AG09309 (cell line): ENCODE results near the gene TUBGCP2.

Experiments
- DNase-seq: peaks from one replicate; pipeline ENCODE4 v3.0.0-alpha.2; 2010; ENCODE audit warnings: low read depth
- H3K4me3 ChIP-seq: 2 replicates; pipeline ENCODE4 v1.5.1; 2011; ENCODE audit warnings: mild to moderate bottlenecking, low read depth, low read length, moderate library complexity; ENCODE audit not compliant: control insufficient read depth
- TF ChIP-seq, protein P1 (sequence below): IDR thresholded peaks from 2 replicates; pipeline ENCODE4 v1.5.1; 2011; ENCODE audit warnings: mild to moderate bottlenecking, low read depth, low read length, inconsistent platforms; ENCODE audit not compliant: insufficient read depth, control insufficient read depth; ENCODE audit errors: missing control alignments

The TUBGCP2 gene

GRCh38 chr10:133230044-133230361, 78.7 kb downstream of the TUBGCP2 start, which contains the start of gene UTF1:
UTF1 (plus strand) TSS chr10:133230217; CDS start chr10:133230289, 72 bp downstream.
- TF ChIP-seq, protein P1, sequence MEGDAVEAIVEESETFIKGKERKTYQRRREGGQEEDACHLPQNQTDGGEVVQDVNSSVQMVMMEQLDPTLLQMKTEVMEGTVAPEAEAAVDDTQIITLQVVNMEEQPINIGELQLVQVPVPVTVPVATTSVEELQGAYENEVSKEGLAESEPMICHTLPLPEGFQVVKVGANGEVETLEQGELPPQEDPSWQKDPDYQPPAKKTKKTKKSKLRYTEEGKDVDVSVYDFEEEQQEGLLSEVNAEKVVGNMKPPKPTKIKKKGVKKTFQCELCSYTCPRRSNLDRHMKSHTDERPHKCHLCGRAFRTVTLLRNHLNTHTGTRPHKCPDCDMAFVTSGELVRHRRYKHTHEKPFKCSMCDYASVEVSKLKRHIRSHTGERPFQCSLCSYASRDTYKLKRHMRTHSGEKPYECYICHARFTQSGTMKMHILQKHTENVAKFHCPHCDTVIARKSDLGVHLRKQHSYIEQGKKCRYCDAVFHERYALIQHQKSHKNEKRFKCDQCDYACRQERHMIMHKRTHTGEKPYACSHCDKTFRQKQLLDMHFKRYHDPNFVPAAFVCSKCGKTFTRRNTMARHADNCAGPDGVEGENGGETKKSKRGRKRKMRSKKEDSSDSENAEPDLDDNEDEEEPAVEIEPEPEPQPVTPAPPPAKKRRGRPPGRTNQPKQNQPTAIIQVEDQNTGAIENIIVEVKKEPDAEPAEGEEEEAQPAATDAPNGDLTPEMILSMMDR, result no peak
- H3K4me3 ChIP-seq, result no peak within 1 kb of the TSS
- DNase-seq, result no peak

DNA sequence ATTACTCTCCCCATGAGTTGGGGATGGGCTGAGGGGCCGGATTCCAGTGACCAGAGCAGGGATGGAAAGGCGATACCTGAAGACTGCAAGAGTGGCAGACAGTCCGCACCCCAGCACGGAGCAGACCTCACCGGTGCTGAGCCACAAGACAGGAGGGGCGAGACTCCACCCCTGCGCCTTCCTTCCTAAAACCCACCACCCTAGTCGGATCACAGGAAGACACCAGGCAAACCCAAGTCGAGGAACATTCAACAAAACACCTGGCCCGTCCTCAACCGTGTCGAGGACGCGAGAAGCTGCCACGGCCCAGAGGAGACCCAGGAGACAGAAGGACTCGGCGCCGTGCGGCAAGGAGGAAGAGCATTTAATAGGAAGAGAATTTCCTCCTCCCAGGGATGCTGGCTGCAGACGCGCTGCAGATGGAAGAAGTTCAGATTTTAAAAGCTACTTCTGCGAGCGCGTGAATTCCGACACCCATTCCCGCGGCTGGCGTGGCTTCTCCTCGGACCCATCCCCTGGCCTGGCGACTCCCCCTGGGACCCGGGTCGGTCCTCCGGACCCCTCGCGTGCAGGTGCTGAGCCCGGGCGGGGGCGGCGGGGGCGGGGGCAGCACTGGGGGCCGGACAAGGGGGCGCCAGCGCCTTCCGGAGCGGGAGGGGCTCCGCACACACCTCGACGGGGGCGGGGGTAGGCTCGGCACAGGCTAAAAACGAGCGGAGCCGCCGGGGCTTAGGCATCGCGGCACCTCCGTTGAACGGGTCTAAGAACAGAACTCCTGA, 79.2 kb downstream of the TUBGCP2 start:
- TF ChIP-seq, protein P1, result no peak
- no peak overlapping the region for H3K4me3 ChIP-seq
- no peak for DNase-seq
